Amniotic stem cell (primary cell): ENCODE data around the gene RNU1-3.

ENCODE experiments used
- DNase-seq: peaks from one replicate; lab custom pipeline; 2025; lab: John Stamatoyannopoulos, UW

RNU1-3 gene

GRCh38 chr1:16617778-16618580, 48.8 kb downstream of the RNU1-3 start:
- DNase-seq: no peak

GRCh38 chr1:16617114-16617631, 49.6 kb downstream of the RNU1-3 start:
- no peak for DNase-seq
